Measurements from ENCODE around the gene TMEM205. TPM values are rescaled to one million over a fixed set of nuclear protein-coding genes. Genes with fewer than 3 reads are reported as not detected.

The TMEM205 gene
- total RNA-seq, 1 donor from 2014 or later: 226 TPM

GRCh38 chr19:11367528-11367927, 21.5 kb upstream of the TMEM205 start:
- DNase-seq (ENCODE audit: low read depth): no peak

GRCh38 chr19:11365557-11366117, 19.6 kb upstream of the TMEM205 start:
- no peak for TF ChIP-seq CTCF (conservative IDR thresholded peaks at IDR 0.05; ENCODE audit: low read depth, low read length)
- no peak overlapping the region for H3K4me3 ChIP-seq (ENCODE audit: low read depth, low read length)
- DNase-seq (ENCODE audit: low read depth): no peak

More at GRCh38 chr19:11367528-11367927, 21.5 kb upstream of the TMEM205 start:
- TF ChIP-seq CTCF (conservative IDR thresholded peaks at IDR 0.05; ENCODE audit: low read depth, low read length): no peak
- H3K4me3 ChIP-seq (ENCODE audit: low read depth, low read length): no peak overlapping the region

GRCh38 chr19:11364935-11365334, 18.9 kb upstream of the TMEM205 start:
- no peak for TF ChIP-seq CTCF (conservative IDR thresholded peaks at IDR 0.05; ENCODE audit: low read depth, low read length)
- no peak overlapping the region for H3K4me3 ChIP-seq (ENCODE audit: low read depth, low read length)

GRCh38 chr19:11364296-11364904, 18.3 kb upstream of the TMEM205 start:
- no peak for TF ChIP-seq CTCF (conservative IDR thresholded peaks at IDR 0.05; ENCODE audit: low read depth, low read length)
- no peak for DNase-seq (ENCODE audit: low read depth)
- H3K4me3 ChIP-seq (ENCODE audit: low read depth, low read length): no peak overlapping the region

More at GRCh38 chr19:11364935-11365334, 18.9 kb upstream of the TMEM205 start:
- DNase-seq (ENCODE audit: low read depth): no peak

GRCh38 chr19:11363881-11364280, 17.8 kb upstream of the TMEM205 start:
- DNase-seq (ENCODE audit: low read depth): no peak
- TF ChIP-seq CTCF (conservative IDR thresholded peaks at IDR 0.05; ENCODE audit: low read depth, low read length): no peak
- H3K4me3 ChIP-seq (ENCODE audit: low read depth, low read length): no peak overlapping the region

- no peak for DNase-seq (ENCODE audit: low read depth)
Observed at GRCh38 chr19:11361771-11362731, 16.0 kb upstream of the TMEM205 start.

More at GRCh38 chr19:11361771-11362731, 16.0 kb upstream of the TMEM205 start:
- no peak for TF ChIP-seq CTCF (conservative IDR thresholded peaks at IDR 0.05; ENCODE audit: low read depth, low read length)
- H3K4me3 ChIP-seq (ENCODE audit: low read depth, low read length): no peak overlapping the region

All from epithelial cell of proximal tubule (primary cell).